ENCODE measurements around the gene FUT7. TPM values are rescaled to one million over a fixed set of nuclear protein-coding genes. Genes with fewer than 3 reads are reported as not detected.
A peak's percentile ranks its signal among the peaks of the same experiment; 100 is the strongest.

Gene FUT7
- total and polyA plus RNA-seq, 2 of the 13 experiments (the other 11 are each of a cell fraction or from before 2014, with no cell fraction given), result 0.05 TPM; not detected in 1

DNA sequence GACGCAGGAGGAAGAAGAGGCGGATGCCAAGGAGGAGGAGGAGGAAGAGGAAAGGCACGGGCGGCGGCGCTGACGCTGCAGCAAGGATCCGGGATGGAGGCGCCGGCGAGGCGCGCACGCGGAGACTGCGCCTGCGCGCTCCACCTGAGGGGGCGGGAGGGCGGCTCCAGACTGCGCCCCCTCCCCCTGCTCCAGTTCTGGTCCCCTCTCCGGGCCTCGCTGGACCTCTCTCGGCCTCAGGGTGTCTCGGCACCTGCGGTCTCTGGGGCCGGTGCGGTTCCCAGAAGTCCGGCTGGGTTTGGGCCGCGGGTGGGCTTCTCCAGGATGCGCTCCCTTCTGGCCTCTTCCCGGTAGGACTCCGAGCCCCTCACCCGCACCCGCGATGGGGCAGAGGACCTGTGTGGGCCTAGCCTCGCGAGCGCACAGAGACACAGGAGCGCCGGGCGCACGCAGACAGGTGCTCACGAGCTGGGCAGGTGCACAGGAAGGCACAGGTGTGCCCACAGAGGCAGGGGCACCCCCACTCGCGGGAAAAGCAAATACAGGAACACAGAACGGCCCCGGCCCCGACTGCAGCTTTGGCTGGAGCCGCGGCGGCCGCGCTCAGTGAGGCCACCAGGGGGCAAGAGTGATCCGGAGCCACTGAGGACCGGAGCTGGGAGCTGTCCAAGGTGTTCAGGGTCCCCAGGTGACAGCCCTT, 14.3 kb upstream of the FUT7 start, which contains the start of gene NPDC1 (continued):
- TF ChIP-seq, protein P1, sequence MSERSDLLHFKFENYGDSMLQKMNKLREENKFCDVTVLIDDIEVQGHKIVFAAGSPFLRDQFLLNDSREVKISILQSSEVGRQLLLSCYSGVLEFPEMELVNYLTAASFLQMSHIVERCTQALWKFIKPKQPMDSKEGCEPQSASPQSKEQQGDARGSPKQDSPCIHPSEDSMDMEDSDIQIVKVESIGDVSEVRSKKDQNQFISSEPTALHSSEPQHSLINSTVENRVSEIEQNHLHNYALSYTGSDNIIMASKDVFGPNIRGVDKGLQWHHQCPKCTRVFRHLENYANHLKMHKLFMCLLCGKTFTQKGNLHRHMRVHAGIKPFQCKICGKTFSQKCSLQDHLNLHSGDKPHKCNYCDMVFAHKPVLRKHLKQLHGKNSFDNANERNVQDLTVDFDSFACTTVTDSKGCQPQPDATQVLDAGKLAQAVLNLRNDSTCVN (CRISPR knock-in tag; IDR thresholded peaks at IDR 0.05; ENCODE audit: borderline replicate concordance), result 0 out of 2 replicates have a peak, but pooled peaks have one; percentile 68
- TF ChIP-seq ZNF776 (CRISPR knock-in tag; IDR thresholded peaks at IDR 0.05) (no peak), ZNF766 (CRISPR knock-in tag; IDR thresholded peaks at IDR 0.05; ENCODE audit: borderline replicate concordance) (peak; percentile 51; the same call in 1 of the 2 replicates), KLF12 (CRISPR knock-in tag; IDR thresholded peaks at IDR 0.05; ENCODE audit: borderline replicate concordance) (no peak), ZNF607 (CRISPR knock-in tag; IDR thresholded peaks at IDR 0.05; ENCODE audit: borderline replicate concordance) (peak; percentile 75; the same call in 1 of the 2 replicates), REPIN1 (CRISPR knock-in tag; IDR thresholded peaks at IDR 0.05; ENCODE audit: borderline replicate concordance, low read depth) (peak; percentile 56; the same call in 1 of the 2 replicates), JUND (CRISPR knock-in tag; IDR thresholded peaks at IDR 0.05) (no peak), PRMT3 (CRISPR knock-in tag; IDR thresholded peaks at IDR 0.05; ENCODE audit: borderline replicate concordance, low read depth) (no peak), THAP8 (CRISPR knock-in tag; IDR thresholded peaks at IDR 0.05; ENCODE audit: borderline replicate concordance) (peak; percentile 73; the same call in 1 of the 2 replicates), ZSCAN29 (CRISPR knock-in tag; conservative IDR thresholded peaks at IDR 0.05) (0 out of 2 replicates have a peak, but pooled peaks have one; percentile 14), ZSCAN31 (CRISPR knock-in tag; IDR thresholded peaks at IDR 0.05; ENCODE audit: low read depth) (peak; percentile 85; the same call in 1 of the 2 replicates), ZNF225 (CRISPR knock-in tag; IDR thresholded peaks at IDR 0.05) (peak; percentile 89; the same call in 1 of the 2 replicates), PAWR (CRISPR knock-in tag; IDR thresholded peaks at IDR 0.05; ENCODE audit: borderline replicate concordance) (no peak)
- TF ChIP-seq, protein P2, sequence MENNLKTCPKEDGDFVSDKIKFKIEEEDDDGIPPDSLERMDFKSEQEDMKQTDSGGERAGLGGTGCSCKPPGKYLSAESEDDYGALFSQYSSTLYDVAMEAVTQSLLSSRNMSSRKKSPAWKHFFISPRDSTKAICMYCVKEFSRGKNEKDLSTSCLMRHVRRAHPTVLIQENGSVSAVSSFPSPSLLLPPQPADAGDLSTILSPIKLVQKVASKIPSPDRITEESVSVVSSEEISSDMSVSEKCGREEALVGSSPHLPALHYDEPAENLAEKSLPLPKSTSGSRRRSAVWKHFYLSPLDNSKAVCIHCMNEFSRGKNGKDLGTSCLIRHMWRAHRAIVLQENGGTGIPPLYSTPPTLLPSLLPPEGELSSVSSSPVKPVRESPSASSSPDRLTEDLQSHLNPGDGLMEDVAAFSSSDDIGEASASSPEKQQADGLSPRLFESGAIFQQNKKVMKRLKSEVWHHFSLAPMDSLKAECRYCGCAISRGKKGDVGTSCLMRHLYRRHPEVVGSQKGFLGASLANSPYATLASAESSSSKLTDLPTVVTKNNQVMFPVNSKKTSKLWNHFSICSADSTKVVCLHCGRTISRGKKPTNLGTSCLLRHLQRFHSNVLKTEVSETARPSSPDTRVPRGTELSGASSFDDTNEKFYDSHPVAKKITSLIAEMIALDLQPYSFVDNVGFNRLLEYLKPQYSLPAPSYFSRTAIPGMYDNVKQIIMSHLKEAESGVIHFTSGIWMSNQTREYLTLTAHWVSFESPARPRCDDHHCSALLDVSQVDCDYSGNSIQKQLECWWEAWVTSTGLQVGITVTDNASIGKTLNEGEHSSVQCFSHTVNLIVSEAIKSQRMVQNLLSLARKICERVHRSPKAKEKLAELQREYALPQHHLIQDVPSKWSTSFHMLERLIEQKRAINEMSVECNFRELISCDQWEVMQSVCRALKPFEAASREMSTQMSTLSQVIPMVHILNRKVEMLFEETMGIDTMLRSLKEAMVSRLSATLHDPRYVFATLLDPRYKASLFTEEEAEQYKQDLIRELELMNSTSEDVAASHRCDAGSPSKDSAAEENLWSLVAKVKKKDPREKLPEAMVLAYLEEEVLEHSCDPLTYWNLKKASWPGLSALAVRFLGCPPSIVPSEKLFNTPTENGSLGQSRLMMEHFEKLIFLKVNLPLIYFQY (CRISPR knock-in tag; IDR thresholded peaks at IDR 0.05; ENCODE audit: borderline replicate concordance), result peak; percentile 55; the same call in 1 of the 2 replicates
- TF ChIP-seq, protein P3, sequence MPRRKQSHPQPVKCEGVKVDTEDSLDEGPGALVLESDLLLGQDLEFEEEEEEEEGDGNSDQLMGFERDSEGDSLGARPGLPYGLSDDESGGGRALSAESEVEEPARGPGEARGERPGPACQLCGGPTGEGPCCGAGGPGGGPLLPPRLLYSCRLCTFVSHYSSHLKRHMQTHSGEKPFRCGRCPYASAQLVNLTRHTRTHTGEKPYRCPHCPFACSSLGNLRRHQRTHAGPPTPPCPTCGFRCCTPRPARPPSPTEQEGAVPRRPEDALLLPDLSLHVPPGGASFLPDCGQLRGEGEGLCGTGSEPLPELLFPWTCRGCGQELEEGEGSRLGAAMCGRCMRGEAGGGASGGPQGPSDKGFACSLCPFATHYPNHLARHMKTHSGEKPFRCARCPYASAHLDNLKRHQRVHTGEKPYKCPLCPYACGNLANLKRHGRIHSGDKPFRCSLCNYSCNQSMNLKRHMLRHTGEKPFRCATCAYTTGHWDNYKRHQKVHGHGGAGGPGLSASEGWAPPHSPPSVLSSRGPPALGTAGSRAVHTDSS (CRISPR knock-in tag; conservative IDR thresholded peaks at IDR 0.05), result no peak
- TF ChIP-seq, protein P4, sequence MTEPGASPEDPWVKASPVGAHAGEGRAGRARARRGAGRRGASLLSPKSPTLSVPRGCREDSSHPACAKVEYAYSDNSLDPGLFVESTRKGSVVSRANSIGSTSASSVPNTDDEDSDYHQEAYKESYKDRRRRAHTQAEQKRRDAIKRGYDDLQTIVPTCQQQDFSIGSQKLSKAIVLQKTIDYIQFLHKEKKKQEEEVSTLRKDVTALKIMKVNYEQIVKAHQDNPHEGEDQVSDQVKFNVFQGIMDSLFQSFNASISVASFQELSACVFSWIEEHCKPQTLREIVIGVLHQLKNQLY (CRISPR knock-in tag; IDR thresholded peaks at IDR 0.05), result no peak; the same call in 1 of the 2 replicates
- TF ChIP-seq, protein P5, sequence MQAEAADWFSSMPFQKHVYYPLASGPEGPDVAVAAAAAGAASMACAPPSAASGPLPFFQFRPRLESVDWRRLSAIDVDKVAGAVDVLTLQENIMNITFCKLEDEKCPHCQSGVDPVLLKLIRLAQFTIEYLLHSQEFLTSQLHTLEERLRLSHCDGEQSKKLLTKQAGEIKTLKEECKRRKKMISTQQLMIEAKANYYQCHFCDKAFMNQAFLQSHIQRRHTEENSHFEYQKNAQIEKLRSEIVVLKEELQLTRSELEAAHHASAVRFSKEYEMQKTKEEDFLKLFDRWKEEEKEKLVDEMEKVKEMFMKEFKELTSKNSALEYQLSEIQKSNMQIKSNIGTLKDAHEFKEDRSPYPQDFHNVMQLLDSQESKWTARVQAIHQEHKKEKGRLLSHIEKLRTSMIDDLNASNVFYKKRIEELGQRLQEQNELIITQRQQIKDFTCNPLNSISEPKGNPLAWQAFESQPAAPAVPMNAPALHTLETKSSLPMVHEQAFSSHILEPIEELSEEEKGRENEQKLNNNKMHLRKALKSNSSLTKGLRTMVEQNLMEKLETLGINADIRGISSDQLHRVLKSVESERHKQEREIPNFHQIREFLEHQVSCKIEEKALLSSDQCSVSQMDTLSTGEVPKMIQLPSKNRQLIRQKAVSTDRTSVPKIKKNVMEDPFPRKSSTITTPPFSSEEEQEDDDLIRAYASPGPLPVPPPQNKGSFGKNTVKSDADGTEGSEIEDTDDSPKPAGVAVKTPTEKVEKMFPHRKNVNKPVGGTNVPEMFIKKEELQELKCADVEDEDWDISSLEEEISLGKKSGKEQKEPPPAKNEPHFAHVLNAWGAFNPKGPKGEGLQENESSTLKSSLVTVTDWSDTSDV (CRISPR knock-in tag; IDR thresholded peaks at IDR 0.05), result no peak; the same call in 1 of the 2 replicates
